Measurements from ENCODE around the gene SH2D1A.

SH2D1A gene

GRCh38 chrX:124421898-124422655, 75.7 kb downstream of the SH2D1A start:
- no peak for DNase-seq (ENCODE audit: low read depth)
